HepG2 (cell line): ENCODE measurements around the gene UST.

Source experiments
- DPF2 ChIP-seq: sonication (generic); formaldehyde crosslinking; IDR thresholded peaks from 2 replicates; pipeline ENCODE4 v1.4.0; 2020; ENCODE audit warnings: mild to moderate bottlenecking, low read depth, missing genetic modification reagents, borderline replicate concordance
- GTF2F1 ChIP-seq: fragments of 150-350 bp; IDR thresholded peaks from 2 replicates; pipeline ENCODE4 v1.6.1; 2014; ENCODE audit warnings: low read length
- HNRNPL ChIP-seq: fragments of 200-400 bp; formaldehyde crosslinking; IDR thresholded peaks from 2 replicates; pipeline ENCODE4 v1.6.1; 2017; ENCODE audit warnings: mild to moderate bottlenecking, low read depth, low read length
- KDM5A ChIP-seq: fragments of 200-600 bp; sonication (generic); IDR thresholded peaks from 2 replicates; pipeline ENCODE4 v1.7.0; 2018; ENCODE audit warnings: antibody characterized with exemption, mild to moderate bottlenecking, low read length, borderline replicate concordance
- NFE2L1 ChIP-seq: sonication (generic); formaldehyde crosslinking; IDR thresholded peaks from 2 replicates; pipeline ENCODE4 v1.4.0; 2020; ENCODE audit warnings: missing genetic modification reagents, mild to moderate bottlenecking, borderline replicate concordance
- POLR2A ChIP-seq, 2 experiments: IDR thresholded peaks; 2 replicates each; pipeline ENCODE4 v1.6.1; 2011; ENCODE audit warnings: low read depth in 2 of 2, low read length in 2 of 2, mild to moderate bottlenecking in 1 of 2, moderate library complexity in 1 of 2; ENCODE audit not compliant: insufficient read depth in 1 of 2
- RCOR2 ChIP-seq: IDR thresholded peaks from 2 replicates; pipeline ENCODE4 v1.6.1; 2016; ENCODE audit warnings: missing biosample characterization, missing genetic modification reagents
- ZBTB26 ChIP-seq: IDR thresholded peaks from 2 replicates; pipeline ENCODE4 v1.6.1; 2016; ENCODE audit warnings: missing compliant biosample characterization, missing genetic modification reagents, borderline replicate concordance
- ZNF414 ChIP-seq: sonication (generic); formaldehyde crosslinking; IDR thresholded peaks from 2 replicates; pipeline ENCODE4 v1.5.0; 2020; ENCODE audit warnings: missing genetic modification reagents
- ZNF766 ChIP-seq: sonication (generic); formaldehyde crosslinking; IDR thresholded peaks from 2 replicates; pipeline ENCODE4 v1.5.0; 2020; ENCODE audit warnings: missing genetic modification reagents, borderline replicate concordance
- ZNF792 ChIP-seq: IDR thresholded peaks from 2 replicates; pipeline ENCODE4 v1.6.1; 2016

- TF ChIP-seq ZBTB26 (CRISPR knock-in tag) (no peak), ZNF414 (CRISPR knock-in tag) (no peak), ZNF792 (CRISPR knock-in tag) (no peak), POLR2A (IDR thresholded peaks at IDR 0.05; ENCODE audit: insufficient read depth in 1 of 2, low read depth in 2 of 2, low read length in 2 of 2) (no peak), NFE2L1 (CRISPR knock-in tag) (no peak), HNRNPL (no peak), KDM5A (no peak), RCOR2 (no peak), GTF2F1 (no peak), ZNF766 (CRISPR knock-in tag) (no peak), DPF2 (CRISPR knock-in tag) (no peak)
Measured at GRCh38 chr6:148904896-148905870, 158.4 kb downstream of the UST start.
